Fibroblast of lung (primary cell): ENCODE results near the gene ZMAT3. TPM values are rescaled to one million over a fixed set of nuclear protein-coding genes. Genes with fewer than 3 reads are reported as not detected.

Source experiments
- DNase-seq, 2 donors: peaks; one replicate each; pipeline versions ENCODE4 v3.0.0 to v3.0.0-alpha.2; 2010; ENCODE audit warnings: low read depth in 2 of 2
- H2AFZ ChIP-seq: 2 replicates; pipeline ENCODE4 v1.5.1; 2012; ENCODE audit warnings: low read length, control low read depth, inconsistent platforms
- H3K27ac ChIP-seq: 2 replicates; pipeline ENCODE4 v1.5.1; 2011; ENCODE audit warnings: low read length, control low read depth; ENCODE audit not compliant: insufficient read depth
- H3K27me3 ChIP-seq: 2 replicates; pipeline ENCODE4 v1.5.1; 2011; ENCODE audit warnings: mild to moderate bottlenecking, low read length; ENCODE audit not compliant: control insufficient read depth, insufficient read depth
- H3K36me3 ChIP-seq: 2 replicates; pipeline ENCODE4 v1.5.1; 2011; ENCODE audit warnings: low read length; ENCODE audit not compliant: control insufficient read depth, insufficient read depth
- H3K4me1 ChIP-seq: 2 replicates; pipeline ENCODE4 v1.5.1; 2011; ENCODE audit warnings: low read length; ENCODE audit not compliant: control insufficient read depth, insufficient read depth; ENCODE audit errors: extremely low read depth
- H3K4me2 ChIP-seq: 2 replicates; pipeline ENCODE4 v1.5.1; 2011; ENCODE audit warnings: low read length, control low read depth; ENCODE audit not compliant: insufficient read depth; ENCODE audit errors: extremely low read depth
- H3K4me3 ChIP-seq, 4 experiments: fragments of 200-600 bp in 1 of 4; sonication (generic) in 1 of 4; replicated peaks in 1 of 4; 2 replicates each; pipeline ENCODE4 v1.5.1; 2011 to 2016; ENCODE audit warnings: low read length in 4 of 4, low read depth in 3 of 4, mild to moderate bottlenecking in 3 of 4, control low read depth in 2 of 4, inconsistent platforms in 1 of 4, mixed read lengths in 1 of 4; ENCODE audit not compliant: insufficient read depth in 1 of 4; ENCODE audit errors: control extremely low read depth in 1 of 4
- H3K79me2 ChIP-seq: 2 replicates; pipeline ENCODE4 v1.5.1; 2012; ENCODE audit warnings: mild to moderate bottlenecking, low read length, inconsistent platforms; ENCODE audit not compliant: control insufficient read depth, insufficient read depth
- H3K9ac ChIP-seq: 2 replicates; pipeline ENCODE4 v1.5.1; 2011; ENCODE audit warnings: mild to moderate bottlenecking, low read length, control low read depth; ENCODE audit not compliant: insufficient read depth
- H3K9me3 ChIP-seq: 2 replicates; pipeline ENCODE4 v1.5.1; 2012; ENCODE audit warnings: low read depth, low read length; ENCODE audit not compliant: control insufficient read depth, insufficient read depth
- H4K20me1 ChIP-seq: 2 replicates; pipeline ENCODE4 v1.5.1; 2011; ENCODE audit warnings: low read length; ENCODE audit not compliant: control insufficient read depth, insufficient read depth; ENCODE audit errors: extremely low read depth
- CTCF ChIP-seq, 2 donors: IDR thresholded peaks in 1 of 2; conservative IDR thresholded peaks in 1 of 2; 1 replicate in 1 of 2; 2 replicates in 1 of 2; pipeline ENCODE4 v1.5.1; 2011 to 2012; ENCODE audit warnings: low read length in 2 of 2, control low read depth in 1 of 2, inconsistent platforms in 1 of 2, low read depth in 1 of 2, mild to moderate bottlenecking in 1 of 2
- EZH2 ChIP-seq: IDR thresholded peaks from 2 replicates; pipeline ENCODE4 v1.5.1; 2012; ENCODE audit warnings: low read length, control low read depth, mild to moderate bottlenecking; ENCODE audit errors: missing control alignments
- polyA plus RNA-seq, 2 donors: library from polyadenylated mRNA; depleted of rRNA in 1 of 2; stranded (reverse) in 1 of 2; unstranded in 1 of 2; fragments of >200 nt; gene quantifications; 2 replicates each; pipeline ENCODE4 v1.2.1, GENCODE V29; 2011 to 2012; ENCODE audit warnings: missing spikeins in 1 of 2
- total RNA-seq: library from RNA; depleted of rRNA; stranded (reverse); fragments of >200 nt; gene quantifications from 2 replicates; pipeline ENCODE4 v1.2.1, GENCODE V29; 2014

ZMAT3 gene
- total and polyA plus RNA-seq, 2 donors (not counting 1 experiment from before 2014, with no cell fraction given), result 34.3 to 34.8 TPM

DNA sequence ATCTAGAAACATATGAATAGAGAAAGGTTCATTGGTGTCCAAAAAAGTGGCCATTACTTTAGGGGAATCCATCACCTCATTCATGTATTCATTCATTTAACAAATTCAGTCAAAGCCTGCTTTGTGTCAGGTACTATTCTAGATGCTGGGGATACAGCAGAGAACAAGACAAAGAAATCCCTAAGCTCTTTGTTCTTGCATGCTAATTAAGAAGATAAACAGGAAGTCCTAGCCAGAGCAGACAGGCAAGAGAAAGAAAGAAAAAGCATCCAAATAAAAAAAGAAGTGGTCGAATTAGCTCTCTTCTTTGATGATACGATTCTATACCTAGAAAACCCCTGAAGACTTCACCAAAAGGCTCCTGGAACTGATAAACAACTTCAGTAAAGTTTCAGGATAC, 12.4 kb upstream of the ZMAT3 start:
- H3K27ac ChIP-seq, result no peak overlapping the region
- H3K79me2 ChIP-seq, result no peaks in the 10 kb centered on the region
- H3K4me1 ChIP-seq, result no peaks in the 10 kb centered on the region
- H4K20me1 ChIP-seq, result no peaks in the 10 kb centered on the region
- H3K4me2 ChIP-seq, result no peak overlapping the region
- no peaks in the 10 kb centered on the region for H3K36me3 ChIP-seq
- H3K9ac ChIP-seq, result no peak overlapping the region
- H3K27me3 ChIP-seq, result no peaks in the 10 kb centered on the region
- H3K4me3 ChIP-seq, result no peak overlapping the region
- TF ChIP-seq EZH2 (no peak), CTCF (conservative IDR thresholded peaks at IDR 0.05 in 1 of 2, IDR thresholded peaks at IDR 0.05 in 1 of 2; ENCODE audit: low read depth in 1 of 2, low read length in 2 of 2) (no peak)
- H3K9me3 ChIP-seq, result no peaks in the 10 kb centered on the region
- no peak for DNase-seq
- no peak overlapping the region for H2AFZ ChIP-seq

- Histone ChIP-seq H3K4me1 (no peaks in the 10 kb centered on the region), H3K27me3 (no peaks in the 10 kb centered on the region), H2AFZ (no peak overlapping the region), H3K9me3 (no peaks in the 10 kb centered on the region), H3K4me2 (no peak overlapping the region), H4K20me1 (no peaks in the 10 kb centered on the region), H3K4me3 (no peak overlapping the region), H3K9ac (no peak overlapping the region), H3K79me2 (no peaks in the 10 kb centered on the region), H3K27ac (no peak overlapping the region), H3K36me3 (no peaks in the 10 kb centered on the region)
- peak in 1 of 2 donors; percentile 63 for DNase-seq
- TF ChIP-seq EZH2 (no peak), CTCF (conservative IDR thresholded peaks at IDR 0.05 in 1 of 2, IDR thresholded peaks at IDR 0.05 in 1 of 2; ENCODE audit: low read depth in 1 of 2, low read length in 2 of 2) (no peak)
Observed at GRCh38 chr3:179082416-179082815, 10.8 kb upstream of the ZMAT3 start.

- no peaks in the 10 kb centered on the region for H3K9me3 ChIP-seq
- H2AFZ ChIP-seq, result no peak overlapping the region
- no peak overlapping the region for H3K4me2 ChIP-seq
- no peaks in the 10 kb centered on the region for H3K79me2 ChIP-seq
- no peak for DNase-seq
- H3K9ac ChIP-seq, result no peak overlapping the region
- TF ChIP-seq EZH2 (no peak), CTCF (conservative IDR thresholded peaks at IDR 0.05 in 1 of 2, IDR thresholded peaks at IDR 0.05 in 1 of 2; ENCODE audit: low read depth in 1 of 2, low read length in 2 of 2) (no peak)
- H3K36me3 ChIP-seq, result no peaks in the 10 kb centered on the region
- H4K20me1 ChIP-seq, result no peaks in the 10 kb centered on the region
- H3K4me3 ChIP-seq, result no peak overlapping the region
- no peaks in the 10 kb centered on the region for H3K27me3 ChIP-seq
- no peaks in the 10 kb centered on the region for H3K4me1 ChIP-seq
- H3K27ac ChIP-seq, result no peak overlapping the region
Observed at GRCh38 chr3:179081885-179082284, 10.3 kb upstream of the ZMAT3 start.
